Heart left ventricle (tissue), 16 donors: ENCODE measurements around the gene PTPRD. TPM values are rescaled to one million over a fixed set of nuclear protein-coding genes. Genes with fewer than 3 reads are reported as not detected.
"Not testable (repeated sequence)": the region's sequence is repeated elsewhere in the genome, so short reads cannot be mapped to it uniquely, and the experiment has no call there.

Source experiments
- ATAC-seq, 4 donors: fragments of 200-7000 bp; cut with Tn5 transposase; one replicate each; pipeline ENCODE4 v1.9.1; 2020 to 2022; ENCODE audit warnings: moderate library complexity in 4 of 4, mild to moderate bottlenecking in 3 of 4, moderate number of reproducible peaks in 1 of 4
- DNase-seq, 5 donors: peaks; one replicate each; pipeline ENCODE4 v3.0.0-alpha.2; 2020
- H3K27ac ChIP-seq, 12 donors: fragments of 200-600 bp; sonication (generic) in 4 of 12; one replicate each; pipeline versions ENCODE4 v1.5.0 to v1.8.0; 2016 to 2022; ENCODE audit warnings: mild to moderate bottlenecking in 2 of 12
- H3K27me3 ChIP-seq, 9 donors: fragments of 200-600 bp; sonication (generic) in 2 of 9; one replicate each; pipeline versions ENCODE4 v1.5.1 to v1.8.0; 2016 to 2022; ENCODE audit warnings: mild to moderate bottlenecking in 3 of 9
- H3K36me3 ChIP-seq, 9 donors: fragments of 200-600 bp; sonication (generic) in 2 of 9; one replicate each; pipeline versions ENCODE4 v1.5.0 to v1.8.0; 2018 to 2022; ENCODE audit warnings: mild to moderate bottlenecking in 2 of 9
- H3K4me1 ChIP-seq, 12 donors: fragments of 200-600 bp; sonication (generic) in 4 of 12; one replicate each; pipeline versions ENCODE4 v1.5.0 to v1.8.0; 2016 to 2022; ENCODE audit warnings: mild to moderate bottlenecking in 3 of 12
- H3K4me3 ChIP-seq, 12 donors: fragments of 200-600 bp; sonication (generic) in 4 of 12; one replicate each; pipeline versions ENCODE4 v1.5.0 to v1.8.0; 2017 to 2022; ENCODE audit warnings: mild to moderate bottlenecking in 9 of 12, moderate library complexity in 4 of 12
- H3K9me3 ChIP-seq, 12 donors: fragments of 200-600 bp; sonication (generic) in 4 of 12; one replicate each; pipeline versions ENCODE4 v1.5.0 to v1.8.0; 2016 to 2022; ENCODE audit warnings: mild to moderate bottlenecking in 1 of 12
- POLR2A ChIP-seq, 2 donors: fragments of 450-650 bp; IDR thresholded peaks; one replicate each; pipeline ENCODE4 v1.6.1; 2017; ENCODE audit warnings: antibody characterized with exemption in 2 of 2, mild to moderate bottlenecking in 2 of 2, moderate library complexity in 2 of 2
- WGBS, 4 donors: extraction: QIAGEN DNeasy Blood & Tissue Kit in 2 of 4; methylation state at CpG; one replicate each; pipeline versions ENCODE4 v1.1.5 to v1.1.7; 2013 to 2018; 5-methylcytosine and 5-hydroxymethylcytosine counted together
- intact Hi-C, 10 donors: fragments of 100-400 bp; cut with DNase I; formaldehyde crosslinking; loops; one replicate each; pipeline versions ENCODE4 v1.11.1 to v1.14.2; 2022
- polyA plus RNA-seq, 2 donors: library from polyadenylated mRNA; stranded (reverse); fragments of 200-250 nt; gene quantifications; one replicate each; pipeline ENCODE4 v1.2.3, GENCODE V29; 2013
- total RNA-seq, 9 donors: library from RNA; depleted of rRNA in 2 of 9; stranded (reverse); fragments of >200 nt in 2 of 9; fragmentation: NEBNext Ultra II Directional in 3 of 9; extraction: Animal tissue kit (Norgen Biotek cat#: 25700) in 3 of 9; gene quantifications; one replicate each; pipeline versions ENCODE4 v1.1.0 to v1.2.4, GENCODE V29; 2016 to 2023
- TF ChIP-seq, protein P1 (sequence below), 12 donors: fragments of 200-600 bp; sonication (generic) in 4 of 12; IDR thresholded peaks; one replicate each; pipeline versions ENCODE4 v1.5.0 to v1.8.0; 2018 to 2022; ENCODE audit warnings: antibody characterized with exemption in 12 of 12, mild to moderate bottlenecking in 5 of 12
- donor health status: ischemic (EF 13 %, LVEDD 7.1; RV severe dilation, severe dysfunction).
- donor health status: healthy with polysubstance abuse.
- donor health status: DM: no; HTN: yes; CAD: no.
- donor health status: DM: no; HTN: no; CAD: no.
- donor health status: ischemic (EF 25% LVEDD 6.9; RV normal size, moderate dysfunction).
- donor health status: ischemic (EF 25% LVEDD 5.7; RV mildly dilated, moderate dysfunction).
- donor health status: healthy.
- donor health status: DM: yes; HTN: yes; CAD: no.
- donor health status: ischemic (EF 35%, LVEDD 5.7; RV mildly dilated, moderate dysfunction).
- donor health status: nonischemic (EF 11% LVEDD 7.7; RV severe dilation, severe dysfunction).
- donor health status: DM: yes; HTN: yes; CAD: no.
- donor health status: PGD.
- donor health status: ischemic (EF 29% LVEDD 5.4; RV normal size, mild dysfunction).
- donor health status: nonischemic (EF 23%, LVEDD 6.1; RV moderate dilation, normal function).

PTPRD gene
- total and polyA plus RNA-seq, 11 donors, result 1.4 to 25.3 (median 15.1) TPM

DNA sequence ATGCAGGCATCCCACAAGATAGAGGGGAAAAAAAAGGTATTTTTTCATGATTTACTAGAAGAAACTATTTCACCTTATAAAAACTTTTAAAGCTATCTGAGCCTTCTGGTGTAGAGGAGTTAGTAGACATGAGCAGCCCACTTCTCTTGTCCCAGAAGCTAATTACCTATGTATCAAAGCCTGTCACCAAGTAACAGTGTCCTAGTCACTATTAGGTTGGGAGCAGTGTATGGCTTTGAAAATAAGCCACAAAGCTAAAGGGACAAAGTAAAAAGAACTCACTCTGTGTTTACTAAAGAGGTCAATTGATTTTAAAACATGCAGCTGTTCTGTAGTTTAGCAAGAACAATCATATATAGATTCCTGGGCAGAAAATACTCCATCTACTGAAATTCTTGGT lies 1286.1 kb downstream of the PTPRD start:
- intact Hi-C loops, result loop anchor here in 1 of 10 donors (10.0 kb wide), 1 partner anchor 62 kb away; no protein-coding TSS in a partner anchor
- no peak overlapping the region for H3K4me3 ChIP-seq
- no peak for DNase-seq
- no peaks in the 10 kb centered on the region for H3K4me1 ChIP-seq
- no peaks in the 10 kb centered on the region for H3K27me3 ChIP-seq
- H3K36me3 ChIP-seq, result no peaks in the 10 kb centered on the region
- peaks cover 0 to 6% (median 0%) of the 10 kb centered on the region in 12 donors for H3K9me3 ChIP-seq
- TF ChIP-seq, protein P1, sequence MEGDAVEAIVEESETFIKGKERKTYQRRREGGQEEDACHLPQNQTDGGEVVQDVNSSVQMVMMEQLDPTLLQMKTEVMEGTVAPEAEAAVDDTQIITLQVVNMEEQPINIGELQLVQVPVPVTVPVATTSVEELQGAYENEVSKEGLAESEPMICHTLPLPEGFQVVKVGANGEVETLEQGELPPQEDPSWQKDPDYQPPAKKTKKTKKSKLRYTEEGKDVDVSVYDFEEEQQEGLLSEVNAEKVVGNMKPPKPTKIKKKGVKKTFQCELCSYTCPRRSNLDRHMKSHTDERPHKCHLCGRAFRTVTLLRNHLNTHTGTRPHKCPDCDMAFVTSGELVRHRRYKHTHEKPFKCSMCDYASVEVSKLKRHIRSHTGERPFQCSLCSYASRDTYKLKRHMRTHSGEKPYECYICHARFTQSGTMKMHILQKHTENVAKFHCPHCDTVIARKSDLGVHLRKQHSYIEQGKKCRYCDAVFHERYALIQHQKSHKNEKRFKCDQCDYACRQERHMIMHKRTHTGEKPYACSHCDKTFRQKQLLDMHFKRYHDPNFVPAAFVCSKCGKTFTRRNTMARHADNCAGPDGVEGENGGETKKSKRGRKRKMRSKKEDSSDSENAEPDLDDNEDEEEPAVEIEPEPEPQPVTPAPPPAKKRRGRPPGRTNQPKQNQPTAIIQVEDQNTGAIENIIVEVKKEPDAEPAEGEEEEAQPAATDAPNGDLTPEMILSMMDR (IDR thresholded peaks at IDR 0.05), result no peak
- TF ChIP-seq POLR2A (IDR thresholded peaks at IDR 0.05), result no peak
- ATAC-seq, result no peak
- no peak overlapping the region for H3K27ac ChIP-seq

DNA sequence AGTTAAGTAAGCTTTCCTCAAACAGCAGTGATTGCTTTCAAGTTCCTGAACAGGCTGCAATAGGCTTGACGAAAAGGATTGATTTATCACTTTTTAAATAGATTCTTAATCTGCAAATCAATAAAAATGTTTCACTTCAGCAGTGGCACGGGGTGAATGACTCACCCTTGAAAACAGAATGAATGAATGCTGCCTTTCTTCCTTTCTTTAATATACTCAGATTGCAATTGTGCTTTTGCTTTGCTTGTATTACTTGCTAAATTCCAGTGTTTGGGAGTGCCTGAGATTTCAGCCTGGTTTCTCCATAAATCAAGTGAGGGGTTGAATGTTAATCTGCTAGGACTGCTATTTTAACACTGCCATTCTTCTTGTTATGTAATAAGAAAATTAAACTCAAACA lies 1293.8 kb downstream of the PTPRD start:
- ATAC-seq (no peak), DNase-seq (no peak)
- TF ChIP-seq, protein P1 (IDR thresholded peaks at IDR 0.05), result no peak
- 39 to 55% (median 45%) methylated on average over 2 of the region's 2 CpGs for WGBS, 4 donors
- Histone ChIP-seq H3K9me3 (no peaks in the 10 kb centered on the region), H3K4me1 (no peaks in the 10 kb centered on the region), H3K36me3 (no peaks in the 10 kb centered on the region), H3K27me3 (no peaks in the 10 kb centered on the region), H3K4me3 (no peak overlapping the region), H3K27ac (no peak overlapping the region)
- intact Hi-C loops, result no loop called here

DNA sequence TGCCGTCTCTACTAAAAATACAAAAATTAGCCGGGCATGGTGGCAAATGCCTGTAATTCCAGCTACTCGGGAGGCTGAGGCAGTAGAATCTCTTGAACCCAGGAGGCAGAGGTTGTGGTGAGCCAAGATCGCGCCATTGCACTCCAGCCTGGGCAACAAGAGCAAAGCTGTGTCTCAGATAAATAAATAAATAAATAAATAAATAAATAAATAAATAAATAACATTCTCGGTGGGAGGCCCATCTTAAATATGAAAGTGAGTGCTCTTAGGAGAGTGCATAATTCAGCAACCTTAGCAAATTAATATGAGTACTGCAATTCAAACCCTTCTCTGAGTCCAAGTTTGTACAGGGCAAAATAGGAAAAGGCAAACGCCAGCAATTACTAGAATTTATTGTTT lies 1302.1 kb downstream of the PTPRD start:
- H3K4me1 ChIP-seq, ATAC-seq, H3K4me3 ChIP-seq, H3K27me3 ChIP-seq, H3K9me3 ChIP-seq, H3K36me3 ChIP-seq, DNase-seq, H3K27ac ChIP-seq, intact Hi-C loops: not testable (repeated sequence)
- WGBS, 4 donors, result 85 to 93% (median 87%) methylated on average over 7 of the region's 7 CpGs

DNA sequence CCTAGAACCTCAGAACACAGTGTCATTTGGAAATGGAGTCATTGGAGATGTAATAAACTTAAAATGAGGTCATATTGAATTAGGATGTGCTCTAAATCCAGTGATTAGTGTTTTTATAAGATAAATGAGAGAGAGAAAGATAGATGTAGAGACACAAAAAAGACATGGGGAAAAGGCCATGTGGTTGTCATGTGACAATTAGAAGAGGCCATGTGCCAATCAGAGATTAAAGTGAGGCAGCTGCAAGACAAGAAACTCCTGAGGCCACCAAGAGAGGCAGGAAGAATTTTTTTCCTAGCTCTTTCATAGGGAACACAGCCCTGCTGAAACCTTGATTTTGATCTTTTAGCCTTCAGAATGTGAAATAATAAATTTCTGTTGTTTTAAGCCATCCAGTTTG lies 1307.2 kb downstream of the PTPRD start:
- H3K4me3 ChIP-seq, result no peak overlapping the region
- intact Hi-C loops, result no loop called here
- no peaks in the 10 kb centered on the region for H3K4me1 ChIP-seq
- ATAC-seq, result no peak
- H3K27ac ChIP-seq, result no peak overlapping the region
- TF ChIP-seq, protein P1 (IDR thresholded peaks at IDR 0.05), result no peak
- no peak for TF ChIP-seq POLR2A (IDR thresholded peaks at IDR 0.05)
- peaks cover 0 to 7% (median 0%) of the 10 kb centered on the region in 12 donors for H3K9me3 ChIP-seq
- H3K36me3 ChIP-seq, result no peaks in the 10 kb centered on the region
- no peak for DNase-seq
- no peaks in the 10 kb centered on the region for H3K27me3 ChIP-seq

DNA sequence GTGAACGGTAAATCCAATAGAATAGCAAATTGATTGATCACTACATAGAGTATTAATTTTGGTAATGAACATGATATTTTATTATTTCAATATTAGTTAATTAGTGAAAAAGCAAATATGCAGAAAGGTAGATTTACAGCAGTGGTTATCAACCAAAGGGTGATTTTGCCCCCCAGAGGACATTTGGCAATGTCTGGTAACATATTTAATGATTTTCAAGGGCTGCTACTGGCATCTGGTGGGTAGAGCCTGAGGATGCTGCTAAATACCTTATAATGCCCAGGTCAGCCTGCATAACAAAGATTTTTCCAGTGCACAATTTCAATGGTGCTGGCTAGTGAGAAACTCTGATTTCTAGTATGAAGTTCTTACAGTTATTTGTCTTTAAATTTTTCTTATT lies 1313.7 kb downstream of the PTPRD start:
- no peaks in the 10 kb centered on the region for H3K27me3 ChIP-seq
- H3K36me3 ChIP-seq, result no peaks in the 10 kb centered on the region
- intact Hi-C loops, result no loop called here
- H3K4me1 ChIP-seq, result no peaks in the 10 kb centered on the region
- ATAC-seq, result no peak
- no peak overlapping the region for H3K4me3 ChIP-seq
- H3K27ac ChIP-seq, result no peak overlapping the region
- WGBS, 4 donors, result 78 to 85% (median 84%) methylated on average over 1 of the region's 1 CpG
- TF ChIP-seq, protein P1 (IDR thresholded peaks at IDR 0.05), result no peak
- no peak for TF ChIP-seq POLR2A (IDR thresholded peaks at IDR 0.05)
- H3K9me3 ChIP-seq, result no peaks in the 10 kb centered on the region
- no peak for DNase-seq
